Ascending aorta (tissue), 2 donors: ENCODE data around the gene CHST11. TPM values are rescaled to one million over a fixed set of nuclear protein-coding genes. Genes with fewer than 3 reads are reported as not detected.
"Not testable (repeated sequence)": the region's sequence is repeated elsewhere in the genome, so short reads cannot be mapped to it uniquely, and the experiment has no call there.

Experiments
- DNase-seq, 2 donors: peaks; one replicate each; pipeline ENCODE4 v3.0.0-alpha.2; 2019; ENCODE audit warnings: low spot score in 2 of 2
- H3K27ac ChIP-seq, 2 donors: fragments of 200-600 bp; sonication (generic); one replicate each; pipeline ENCODE4 v1.5.1; 2016 to 2017; ENCODE audit warnings: mild to moderate bottlenecking in 1 of 2
- H3K27me3 ChIP-seq: fragments of 200-600 bp; sonication (generic); one replicate; pipeline ENCODE4 v1.5.1; 2017
- H3K36me3 ChIP-seq, 2 donors: fragments of 200-600 bp; sonication (generic); one replicate each; pipeline ENCODE4 v1.5.1; 2016
- H3K4me1 ChIP-seq, 2 donors: fragments of 200-600 bp; sonication (generic); one replicate each; pipeline ENCODE4 v1.5.1; 2016 to 2017; ENCODE audit warnings: mild to moderate bottlenecking in 1 of 2
- H3K4me3 ChIP-seq, 2 donors: fragments of 200-600 bp; sonication (generic); one replicate each; pipeline ENCODE4 v1.5.1; 2016 to 2017; ENCODE audit warnings: mild to moderate bottlenecking in 1 of 2
- H3K9me3 ChIP-seq, 2 donors: fragments of 200-600 bp; sonication (generic); one replicate each; pipeline ENCODE4 v1.5.1; 2016
- intact Hi-C: fragments of 100-400 bp; cut with DNase I; formaldehyde crosslinking; loops from one replicate; pipeline ENCODE4 v1.15.1; 2023
- total RNA-seq: library from RNA; depleted of rRNA; stranded (reverse); fragments of >200 nt; gene quantifications from one replicate; pipeline ENCODE4 v1.1.0, GENCODE V29; 2016
- TF ChIP-seq, protein P1 (sequence below), 3 experiments: fragments of 200-600 bp in 2 of 3; fragments of 450-650 bp in 1 of 3; sonication (generic) in 2 of 3; IDR thresholded peaks; one replicate each; pipeline ENCODE4 v1.5.1; 2016 to 2019; ENCODE audit warnings: antibody characterized with exemption in 3 of 3, mild to moderate bottlenecking in 1 of 3, moderate library complexity in 1 of 3

Gene CHST11
- total RNA-seq, 1 donor from 2014 or later, result 63.2 TPM

- no peaks in the 10 kb centered on the region for H3K27me3 ChIP-seq
- DNase-seq, result no peak
- no peak overlapping the region for H3K4me3 ChIP-seq
- H3K4me1 ChIP-seq, result no peaks in the 10 kb centered on the region
- TF ChIP-seq, protein P1, sequence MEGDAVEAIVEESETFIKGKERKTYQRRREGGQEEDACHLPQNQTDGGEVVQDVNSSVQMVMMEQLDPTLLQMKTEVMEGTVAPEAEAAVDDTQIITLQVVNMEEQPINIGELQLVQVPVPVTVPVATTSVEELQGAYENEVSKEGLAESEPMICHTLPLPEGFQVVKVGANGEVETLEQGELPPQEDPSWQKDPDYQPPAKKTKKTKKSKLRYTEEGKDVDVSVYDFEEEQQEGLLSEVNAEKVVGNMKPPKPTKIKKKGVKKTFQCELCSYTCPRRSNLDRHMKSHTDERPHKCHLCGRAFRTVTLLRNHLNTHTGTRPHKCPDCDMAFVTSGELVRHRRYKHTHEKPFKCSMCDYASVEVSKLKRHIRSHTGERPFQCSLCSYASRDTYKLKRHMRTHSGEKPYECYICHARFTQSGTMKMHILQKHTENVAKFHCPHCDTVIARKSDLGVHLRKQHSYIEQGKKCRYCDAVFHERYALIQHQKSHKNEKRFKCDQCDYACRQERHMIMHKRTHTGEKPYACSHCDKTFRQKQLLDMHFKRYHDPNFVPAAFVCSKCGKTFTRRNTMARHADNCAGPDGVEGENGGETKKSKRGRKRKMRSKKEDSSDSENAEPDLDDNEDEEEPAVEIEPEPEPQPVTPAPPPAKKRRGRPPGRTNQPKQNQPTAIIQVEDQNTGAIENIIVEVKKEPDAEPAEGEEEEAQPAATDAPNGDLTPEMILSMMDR (IDR thresholded peaks at IDR 0.05), result no peak
- H3K9me3 ChIP-seq, result no peaks in the 10 kb centered on the region
- no peak overlapping the region for H3K27ac ChIP-seq
- intact Hi-C loops, result no loop called here
- H3K36me3 ChIP-seq, result no peaks in the 10 kb centered on the region
Measured at GRCh38 chr12:104570174-104570907, 113.6 kb downstream of the CHST11 start.

- no peak for DNase-seq
- Histone ChIP-seq H3K27ac (no peak overlapping the region), H3K4me1 (no peaks in the 10 kb centered on the region), H3K9me3 (no peaks in the 10 kb centered on the region), H3K4me3 (no peak overlapping the region), H3K36me3 (no peaks in the 10 kb centered on the region), H3K27me3 (no peaks in the 10 kb centered on the region)
- intact Hi-C loops, result no loop called here
- TF ChIP-seq, protein P1 (IDR thresholded peaks at IDR 0.05), result no peak
Measured at GRCh38 chr12:104571328-104571727, 114.6 kb downstream of the CHST11 start.

GRCh38 chr12:104574353-104574752 lies 117.6 kb downstream of the CHST11 start:
- H3K36me3 ChIP-seq, H3K9me3 ChIP-seq, H3K27ac ChIP-seq, H3K4me3 ChIP-seq, H3K4me1 ChIP-seq, intact Hi-C loops, H3K27me3 ChIP-seq, DNase-seq: not testable (repeated sequence)

- DNase-seq, intact Hi-C loops, H3K27ac ChIP-seq, H3K4me1 ChIP-seq, H3K4me3 ChIP-seq, H3K27me3 ChIP-seq, H3K9me3 ChIP-seq, H3K36me3 ChIP-seq: not testable (repeated sequence)
Measured at GRCh38 chr12:104574758-104575157, 118.0 kb downstream of the CHST11 start.

- Histone ChIP-seq H3K9me3 (no peaks in the 10 kb centered on the region), H3K4me1 (no peaks in the 10 kb centered on the region), H3K27ac (no peak overlapping the region), H3K4me3 (no peak overlapping the region), H3K27me3 (no peaks in the 10 kb centered on the region), H3K36me3 (no peaks in the 10 kb centered on the region)
- DNase-seq, result no peak
- intact Hi-C loops, result no loop called here
- TF ChIP-seq, protein P1 (IDR thresholded peaks at IDR 0.05), result no peak
Measured at GRCh38 chr12:104575442-104576186, 118.9 kb downstream of the CHST11 start.

DNA sequence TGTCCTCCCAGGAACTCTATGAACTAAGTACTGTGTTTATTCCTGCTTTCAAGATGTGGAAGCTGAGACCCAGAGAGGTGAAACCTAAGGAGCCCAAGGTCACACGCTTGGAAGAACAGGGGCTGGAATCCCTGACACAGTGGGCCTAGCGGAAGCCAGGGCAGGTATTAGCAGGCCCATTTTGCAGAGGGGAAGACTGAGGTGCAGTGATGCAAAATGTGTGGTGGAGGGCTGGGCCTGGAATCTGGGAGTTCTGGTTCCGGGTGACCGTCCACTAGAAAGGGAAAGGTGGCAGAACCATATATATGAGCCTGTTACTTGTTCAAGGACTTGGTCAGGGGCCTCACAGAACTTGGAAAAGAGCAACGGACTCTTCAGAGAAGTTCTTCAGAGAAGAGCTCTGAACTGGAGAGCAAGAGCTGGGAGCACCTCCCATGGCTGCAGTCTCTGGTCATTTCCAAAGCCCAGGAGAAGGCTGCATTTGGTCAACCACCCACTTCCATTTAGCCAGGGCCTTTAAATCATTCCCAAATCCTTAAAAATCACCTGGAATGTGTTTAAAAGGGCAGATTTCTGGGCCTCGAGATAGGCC lies 119.5 kb downstream of the CHST11 start:
- Histone ChIP-seq H3K36me3 (no peaks in the 10 kb centered on the region), H3K9me3 (no peaks in the 10 kb centered on the region), H3K4me3 (no peak overlapping the region), H3K27me3 (no peaks in the 10 kb centered on the region), H3K27ac (no peak overlapping the region), H3K4me1 (no peaks in the 10 kb centered on the region)
- intact Hi-C loops, result no loop called here
- TF ChIP-seq, protein P1 (IDR thresholded peaks at IDR 0.05), result no peak
- no peak for DNase-seq
